SKM-1 (cell line): Measurements from ENCODE around the gene DAZAP1.
"Not testable (repeated sequence)": the region's sequence is repeated elsewhere in the genome, so short reads cannot be mapped to it uniquely, and the experiment has no call there.

Experiments used
- DNase-seq: peaks from one replicate; lab custom pipeline; 2025; ENCODE audit not compliant: unreplicated experiment; lab: John Stamatoyannopoulos, UW

Gene DAZAP1

DNA sequence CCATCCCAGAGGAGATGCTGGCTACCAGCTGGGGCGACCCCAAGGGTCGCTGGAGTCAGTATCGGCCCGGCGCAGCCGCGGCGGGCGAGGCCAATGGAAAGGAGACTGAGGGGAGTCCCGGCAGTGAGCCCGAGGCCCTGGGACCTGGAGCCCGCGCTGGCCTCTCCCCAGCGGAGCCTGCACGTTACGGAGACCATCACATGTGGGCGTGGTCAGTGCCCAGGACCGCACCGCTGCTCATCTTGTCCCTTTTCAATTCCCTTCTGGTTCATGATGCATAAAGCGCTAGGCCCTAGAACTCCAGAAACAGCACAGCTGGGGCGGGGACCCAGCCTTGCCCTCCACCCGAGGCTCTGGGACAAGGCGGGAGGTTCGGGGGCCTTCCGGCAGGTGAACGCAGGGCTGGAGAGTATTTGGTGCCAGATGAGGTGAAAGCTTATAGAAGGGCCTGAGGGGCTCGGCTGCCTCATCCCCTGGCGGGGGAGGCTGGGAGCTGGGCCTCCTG, 63.7 kb downstream of the DAZAP1 start:
- DNase-seq = no peak

- no peak for DNase-seq
These were observed 64.3 kb downstream of the DAZAP1 start for GRCh38 chr19:1471515-1472160.

DNA sequence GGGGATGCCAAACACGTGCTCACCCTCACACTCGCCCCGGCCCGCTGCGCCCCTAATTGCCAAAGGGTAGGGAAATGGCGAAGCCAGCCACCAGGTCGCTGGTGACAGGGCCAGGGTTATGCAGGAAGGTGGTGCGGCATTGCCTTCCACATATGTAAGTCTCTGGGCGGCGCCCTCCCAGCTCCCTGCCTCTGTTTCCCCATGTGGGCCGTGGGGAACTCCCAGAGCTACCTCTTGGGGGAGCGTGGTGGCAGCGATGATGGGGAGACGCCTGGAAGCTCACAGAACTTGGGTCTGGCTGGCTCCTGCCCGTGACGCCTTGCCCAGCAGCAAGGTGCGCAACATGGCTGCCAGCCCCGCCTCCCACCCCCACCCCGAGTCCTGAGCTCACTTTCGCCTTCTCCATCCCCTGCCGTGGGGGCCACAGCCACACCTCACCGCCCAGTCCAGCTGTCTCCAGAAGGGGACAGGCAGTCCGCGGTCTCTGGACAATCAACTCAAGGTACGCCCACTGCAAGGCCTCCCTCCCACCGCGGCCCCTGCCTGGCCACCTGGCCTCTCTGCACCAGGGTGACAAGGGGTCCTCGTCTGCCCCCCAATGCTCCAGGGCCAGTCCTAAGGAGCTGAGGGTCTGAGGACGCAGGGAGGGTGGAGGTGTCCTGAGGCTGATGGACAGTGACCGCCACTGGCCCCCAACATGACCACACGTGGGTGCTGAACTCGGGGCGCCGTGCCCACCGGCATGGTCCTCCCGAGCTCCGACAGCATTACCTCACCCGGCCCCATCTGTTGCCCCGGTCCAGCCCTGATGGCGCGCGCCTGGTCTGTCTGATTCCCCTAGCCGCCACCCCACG, 65.1 kb downstream of the DAZAP1 start:
- DNase-seq = no peak

DNA sequence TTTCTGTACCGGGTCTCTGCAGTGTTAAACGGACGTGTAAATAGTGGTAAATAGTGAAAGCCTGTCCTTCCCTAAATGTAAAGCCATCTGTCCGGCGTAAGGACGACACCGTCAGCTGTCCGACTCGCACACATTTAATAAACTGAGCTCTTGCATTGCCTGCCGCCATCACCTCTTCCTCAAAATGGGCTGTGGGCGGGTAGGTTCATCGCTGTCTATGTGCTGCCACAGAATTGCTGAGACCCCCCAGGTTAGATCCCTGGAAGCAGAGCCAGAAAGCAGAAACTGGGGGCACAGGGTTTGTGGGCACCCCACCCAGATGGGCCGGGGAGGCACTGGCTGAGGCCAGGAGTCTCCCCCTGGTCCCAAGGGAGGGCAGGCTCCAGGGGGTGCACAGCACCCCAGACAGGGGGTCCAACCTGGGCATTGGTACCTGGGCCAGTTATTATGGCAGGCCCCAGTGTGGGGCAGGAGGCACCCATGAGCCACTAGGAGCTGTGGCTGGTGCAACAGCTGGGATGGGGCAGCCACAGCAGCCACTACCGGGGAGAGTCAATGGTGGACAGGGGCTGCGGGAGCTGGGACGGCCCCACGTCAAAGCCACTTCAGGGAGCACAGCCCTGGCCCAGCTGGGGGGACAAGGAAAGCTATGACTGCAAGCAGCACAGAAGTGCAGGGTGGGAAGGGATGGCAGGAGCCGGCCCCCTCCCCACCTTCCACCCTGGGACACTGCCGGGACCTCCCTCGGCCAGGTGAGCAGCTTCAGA, 65.9 kb downstream of the DAZAP1 start:
- DNase-seq = no peak

- DNase-seq = no peak
These were observed 66.8 kb downstream of the DAZAP1 start for GRCh38 chr19:1474011-1474764.

GRCh38 chr19:1474765-1475351, 67.5 kb downstream of the DAZAP1 start:
- no peak for DNase-seq

GRCh38 chr19:1475751-1476437, 68.5 kb downstream of the DAZAP1 start:
- DNase-seq = no peak

DNA sequence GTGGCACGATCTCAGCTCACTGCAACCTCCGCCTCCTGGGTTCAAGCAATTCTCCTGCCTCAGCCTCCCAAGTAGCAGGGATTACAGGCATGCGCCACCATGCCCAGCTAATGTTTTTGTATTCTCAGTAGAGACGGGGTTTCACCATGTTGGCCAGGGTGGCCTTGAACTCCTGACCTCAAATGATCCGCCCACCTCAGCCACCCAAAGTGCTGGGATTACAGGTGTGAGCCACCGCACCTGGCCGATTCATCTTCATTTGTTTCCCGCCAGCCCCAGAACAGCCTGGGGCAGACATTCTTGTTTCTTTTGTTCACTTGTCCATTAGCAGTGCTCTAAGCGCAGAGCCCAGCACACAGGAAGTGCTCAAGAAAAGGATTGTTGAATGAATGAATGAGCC, 69.7 kb downstream of the DAZAP1 start:
- not testable (repeated sequence) for DNase-seq

- peak; percentile 87 for DNase-seq
These were observed 71.7 kb downstream of the DAZAP1 start, which contains the start of gene C19orf25 for GRCh38 chr19:1478934-1479707. Gene C19orf25, minus strand, starts transcription at chr19:1479215. Its CDS starts 312 bp downstream, at chr19:1478903.

GRCh38 chr19:1481224-1481892, 74.0 kb downstream of the DAZAP1 start:
- DNase-seq = no peak

GRCh38 chr19:1481893-1482360, 74.5 kb downstream of the DAZAP1 start:
- no peak for DNase-seq

DNA sequence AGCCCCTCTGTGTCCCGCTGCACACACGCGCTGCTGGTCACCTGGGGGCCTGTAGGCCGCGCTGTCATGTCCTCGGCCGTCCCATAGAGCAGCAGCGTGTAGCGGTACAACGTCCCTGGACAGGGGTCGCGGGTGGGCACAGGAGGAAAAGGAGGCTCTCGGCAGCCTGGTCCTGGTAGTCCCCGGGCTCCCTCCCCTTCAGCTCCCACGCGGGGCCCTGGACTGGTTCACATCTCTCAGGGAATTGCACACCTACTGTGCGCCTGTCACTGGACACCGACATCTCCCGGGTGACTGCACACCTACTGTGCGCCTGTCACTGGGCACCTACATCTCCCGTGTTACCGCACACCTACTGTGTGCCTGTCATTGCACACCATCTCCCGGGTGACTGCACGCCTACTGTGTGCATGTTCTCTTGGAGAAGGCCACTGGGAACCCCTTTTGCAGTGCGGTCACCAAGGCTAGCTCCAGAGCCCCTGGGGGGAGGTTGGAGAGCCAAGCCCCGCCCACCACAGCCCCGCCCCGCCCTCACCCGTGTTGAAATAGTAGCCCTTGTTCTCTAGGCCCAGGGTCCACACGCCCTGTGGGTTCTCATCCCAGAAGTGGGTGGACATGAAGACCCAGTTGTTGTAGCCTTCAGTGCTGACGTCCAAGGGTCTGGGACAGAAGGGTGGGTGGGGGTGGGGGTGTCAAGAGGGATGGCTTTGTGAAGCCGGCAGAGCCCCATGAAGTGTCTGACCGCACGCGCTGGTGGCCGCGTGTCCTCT, 75.2 kb downstream of the DAZAP1 start:
- DNase-seq = no peak

DNA sequence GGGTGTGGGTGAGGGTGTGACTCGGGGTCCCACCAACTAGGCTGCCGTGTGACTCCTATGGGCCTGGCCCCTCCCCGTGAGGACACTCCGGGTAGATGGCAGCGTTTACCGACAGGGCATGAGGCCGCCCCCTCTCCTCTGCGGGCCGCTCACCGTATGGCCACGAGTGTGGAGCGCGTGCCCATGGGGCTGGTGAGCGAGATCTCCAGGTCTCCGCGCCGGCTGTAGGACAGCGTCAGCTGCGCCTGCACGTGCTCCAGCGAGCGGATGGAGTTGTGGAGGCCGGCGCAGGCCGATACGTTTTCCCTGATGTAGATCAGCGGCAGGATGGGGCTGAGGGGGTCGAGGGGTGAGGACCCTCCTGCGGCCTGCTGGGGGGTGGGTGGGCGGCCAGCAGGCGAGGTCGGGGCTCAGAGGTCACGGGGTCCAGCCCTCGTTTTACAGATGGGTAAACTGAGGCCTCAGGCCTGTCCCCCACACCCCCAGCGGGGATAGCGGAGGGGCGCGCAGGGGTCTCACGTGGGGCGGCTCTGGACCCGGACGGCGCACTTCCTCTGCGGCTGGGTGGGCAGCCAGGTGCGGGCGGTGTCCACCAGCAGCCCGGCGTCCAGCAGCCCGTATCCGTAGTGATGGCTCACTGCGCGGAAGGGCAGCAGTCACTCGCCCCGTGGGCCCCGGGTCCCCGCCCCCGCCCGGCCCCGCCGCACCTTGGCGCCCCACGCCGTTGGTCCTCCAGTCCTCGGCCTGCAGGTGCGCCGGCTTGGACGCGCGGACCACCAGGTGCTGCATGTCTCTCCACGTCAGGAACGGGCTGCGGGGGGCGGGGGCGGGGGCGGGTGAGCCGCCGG, 76.0 kb downstream of the DAZAP1 start:
- DNase-seq = no peak

DNA sequence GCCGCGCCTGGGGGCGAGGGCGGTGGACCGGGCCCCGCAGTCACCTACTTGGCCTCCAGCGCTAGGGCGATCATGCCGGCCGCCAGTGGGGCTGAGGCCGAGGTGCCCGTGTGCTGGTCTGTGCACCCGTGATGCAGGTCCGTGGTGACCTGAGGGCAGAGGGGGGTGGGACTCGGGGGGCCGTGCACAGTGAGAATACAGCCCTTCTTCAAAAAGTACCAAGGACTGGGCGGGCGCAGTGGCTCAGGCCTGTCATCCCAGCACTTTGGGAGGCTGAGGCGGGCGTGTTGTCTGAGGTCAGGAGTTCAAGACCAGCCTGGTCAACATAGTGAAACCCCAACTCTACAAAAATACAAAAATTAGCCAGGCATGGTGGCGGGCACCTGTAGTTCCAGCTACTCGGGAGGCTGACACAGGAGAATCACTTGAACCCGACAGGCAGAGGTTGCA, 76.6 kb downstream of the DAZAP1 start:
- DNase-seq = no peak
